ENCODE results near the gene TNIK. TPM values are rescaled to one million over a fixed set of nuclear protein-coding genes. Genes with fewer than 3 reads are reported as not detected.

The TNIK gene
- total RNA-seq, 2 experiments from 2014 or later = 57.6 to 61.7 TPM

GRCh38 chr3:171066206-171066605 lies 394.0 kb downstream of the TNIK start:
- CTCF ChIA-PET = interaction anchor here (1.7 kb wide), 1 partner anchor 15 kb away, joined by 3 read pairs; no protein-coding TSS in a partner anchor
- H3K36me3 Mint-ChIP-seq (ENCODE audit: low read depth) = peaks cover 64% of the 10 kb centered on the region
- peaks cover 2% of the 10 kb centered on the region for H3K4me1 Mint-ChIP-seq
- DNase-seq = no peak
- H3K27ac Mint-ChIP-seq = no peak overlapping the region
- no peaks in the 10 kb centered on the region for H3K27me3 Mint-ChIP-seq
- POLR2A ChIA-PET = no interaction called here
- H3K4me3 Mint-ChIP-seq = no peak overlapping the region
- no peaks in the 10 kb centered on the region for H3K9me3 Mint-ChIP-seq

GRCh38 chr3:171065732-171066131 lies 394.5 kb downstream of the TNIK start:
- Mint-ChIP-seq H3K4me1 (peaks cover 2% of the 10 kb centered on the region), H3K4me3 (no peak overlapping the region), H3K27me3 (no peaks in the 10 kb centered on the region), H3K9me3 (no peaks in the 10 kb centered on the region), H3K27ac (no peak overlapping the region), H3K36me3 (ENCODE audit: low read depth) (peaks cover 62% of the 10 kb centered on the region)
- no peak for DNase-seq
- CTCF ChIA-PET = interaction anchor here (1.7 kb wide), 1 partner anchor 15 kb away, joined by 3 read pairs; no protein-coding TSS in a partner anchor
- POLR2A ChIA-PET = no interaction called here

DNA sequence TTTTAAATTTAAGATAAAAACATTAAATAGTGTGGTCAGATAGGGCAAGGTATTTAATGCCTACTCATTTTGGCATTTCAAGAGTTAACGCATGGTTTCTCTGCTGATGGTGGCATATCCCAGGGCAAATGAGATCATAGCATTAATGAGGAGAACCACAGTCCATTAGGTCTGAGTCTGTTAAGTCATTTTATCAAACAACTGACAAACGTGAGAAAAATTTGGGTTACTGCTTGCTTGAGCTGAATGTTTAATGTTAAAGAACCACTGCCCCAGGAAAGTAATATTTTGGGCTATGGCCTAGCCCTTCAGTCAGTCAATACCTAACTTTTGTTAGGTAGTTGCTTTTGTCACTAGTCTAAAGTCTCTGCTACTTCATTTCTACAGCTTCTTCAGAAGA lies 395.7 kb downstream of the TNIK start:
- POLR2A ChIA-PET = no interaction called here
- Mint-ChIP-seq H3K27me3 (no peaks in the 10 kb centered on the region), H3K4me3 (no peak overlapping the region)

GRCh38 chr3:171061749-171062148 lies 398.5 kb downstream of the TNIK start:
- no peaks in the 10 kb centered on the region for H3K9me3 Mint-ChIP-seq
- POLR2A ChIA-PET = no interaction called here
- H3K27me3 Mint-ChIP-seq = no peaks in the 10 kb centered on the region
- no peak for DNase-seq
- peaks cover 36% of the 10 kb centered on the region for H3K36me3 Mint-ChIP-seq (ENCODE audit: low read depth)
- CTCF ChIA-PET = no interaction called here
- no peak overlapping the region for H3K27ac Mint-ChIP-seq
- no peaks in the 10 kb centered on the region for H3K4me1 Mint-ChIP-seq
- H3K4me3 Mint-ChIP-seq = no peak overlapping the region

More for the DNA sequence above, 395.7 kb downstream of the TNIK start:
- Mint-ChIP-seq H3K9me3 (no peaks in the 10 kb centered on the region), H3K4me1 (peaks cover 2% of the 10 kb centered on the region), H3K27ac (no peak overlapping the region), H3K36me3 (ENCODE audit: low read depth) (peaks cover 49% of the 10 kb centered on the region)
- CTCF ChIA-PET = no interaction called here
- DNase-seq = no peak

- Mint-ChIP-seq H3K27ac (no peak overlapping the region), H3K9me3 (no peaks in the 10 kb centered on the region), H3K4me1 (no peaks in the 10 kb centered on the region), H3K27me3 (no peaks in the 10 kb centered on the region), H3K36me3 (ENCODE audit: low read depth) (peaks cover 23% of the 10 kb centered on the region), H3K4me3 (no peak overlapping the region)
- POLR2A ChIA-PET = no interaction called here
- no peak for DNase-seq
- CTCF ChIA-PET = no interaction called here
Observed at GRCh38 chr3:171059978-171060377, 400.2 kb downstream of the TNIK start.

DNA sequence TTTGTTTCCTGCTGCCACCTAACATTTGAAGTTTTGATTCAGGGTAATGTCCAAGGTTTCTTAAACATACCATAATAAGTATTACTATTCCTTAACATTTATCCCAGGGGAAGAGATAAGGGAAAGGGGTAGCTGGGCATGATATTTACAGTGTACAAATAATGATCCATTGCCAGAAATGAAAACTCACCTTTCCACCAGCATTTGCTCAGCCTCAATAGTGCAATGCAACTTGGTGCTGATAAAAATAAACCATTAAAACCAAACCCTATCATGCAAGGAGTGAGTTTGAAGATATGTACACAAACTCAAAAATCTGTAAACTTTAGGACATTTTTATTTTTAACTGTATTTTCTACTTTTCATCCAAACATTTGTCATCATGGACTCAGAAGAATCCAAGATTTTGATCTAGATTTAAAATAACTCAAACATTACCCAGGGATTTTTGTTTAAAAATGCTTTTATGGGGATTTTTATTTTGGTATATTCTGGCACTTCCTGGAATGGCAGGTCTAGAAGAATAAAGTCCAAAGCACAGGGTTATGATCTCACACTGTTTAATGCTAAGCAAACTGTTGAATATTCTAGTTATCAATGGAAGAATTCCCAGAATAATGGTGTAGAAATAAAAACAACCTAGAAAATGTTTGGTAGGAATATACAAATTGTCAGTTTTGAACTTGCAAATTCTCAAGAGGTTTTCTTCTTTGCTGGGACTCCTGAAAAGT lies 401.2 kb downstream of the TNIK start:
- ChIA-PET CTCF (no interaction called here), POLR2A (no interaction called here)
- Mint-ChIP-seq H3K27me3 (no peaks in the 10 kb centered on the region), H3K27ac (no peak overlapping the region), H3K4me3 (no peak overlapping the region), H3K4me1 (no peaks in the 10 kb centered on the region), H3K36me3 (ENCODE audit: low read depth) (peaks cover 16% of the 10 kb centered on the region), H3K9me3 (no peaks in the 10 kb centered on the region)
- DNase-seq = no peak

DNA sequence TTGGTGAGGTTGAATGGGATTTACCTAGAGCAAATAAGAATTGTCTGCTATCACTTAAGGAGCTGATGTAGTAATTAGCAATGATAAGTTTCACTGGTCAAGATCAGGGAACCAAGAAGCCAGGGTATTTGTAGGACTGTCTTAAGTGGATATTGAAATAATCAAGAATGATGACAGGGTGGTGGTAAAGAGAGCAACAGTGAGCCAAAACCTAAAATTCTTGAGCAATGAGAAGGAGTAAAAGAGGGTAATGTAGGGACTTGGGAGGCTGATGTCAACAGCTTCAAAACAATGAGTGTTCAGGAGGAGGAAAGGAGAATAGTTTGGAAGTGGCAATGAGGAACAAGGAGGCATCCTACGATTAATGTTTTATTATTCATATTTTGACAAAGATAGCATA lies 402.1 kb downstream of the TNIK start:
- H3K9me3 Mint-ChIP-seq = no peaks in the 10 kb centered on the region
- no peak overlapping the region for H3K4me3 Mint-ChIP-seq
- POLR2A ChIA-PET = no interaction called here

GRCh38 chr3:171057072-171057471 lies 403.1 kb downstream of the TNIK start:
- ChIA-PET POLR2A (no interaction called here), CTCF (no interaction called here)
- no peaks in the 10 kb centered on the region for H3K4me1 Mint-ChIP-seq
- peaks cover 2% of the 10 kb centered on the region for H3K36me3 Mint-ChIP-seq (ENCODE audit: low read depth)
- DNase-seq = no peak
- no peaks in the 10 kb centered on the region for H3K27me3 Mint-ChIP-seq
- H3K9me3 Mint-ChIP-seq = no peaks in the 10 kb centered on the region
- H3K27ac Mint-ChIP-seq = no peak overlapping the region
- no peak overlapping the region for H3K4me3 Mint-ChIP-seq

More for the DNA sequence above, 402.1 kb downstream of the TNIK start:
- CTCF ChIA-PET = no interaction called here
- Mint-ChIP-seq H3K27ac (no peak overlapping the region), H3K27me3 (no peaks in the 10 kb centered on the region), H3K36me3 (ENCODE audit: low read depth) (peaks cover 7% of the 10 kb centered on the region), H3K4me1 (no peaks in the 10 kb centered on the region)
- no peak for DNase-seq

DNA sequence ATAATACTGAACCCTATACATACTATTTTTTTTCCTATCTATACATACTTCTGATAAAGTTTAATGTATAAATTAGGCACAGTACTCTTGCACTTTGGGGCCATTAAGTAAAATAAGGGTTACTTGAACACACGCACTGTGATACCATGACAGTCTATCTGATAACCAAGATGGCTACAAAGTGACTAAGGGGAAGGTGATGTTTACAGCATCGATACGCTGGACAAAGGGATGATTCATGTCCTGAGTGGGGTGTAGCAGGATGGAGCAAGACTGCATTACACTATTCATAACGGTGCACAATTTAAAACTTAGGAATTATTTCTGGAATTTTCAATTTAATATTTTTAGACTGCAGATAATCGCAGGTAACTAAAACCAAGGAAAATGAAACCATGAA lies 403.7 kb downstream of the TNIK start:
- POLR2A ChIA-PET = no interaction called here

DNA sequence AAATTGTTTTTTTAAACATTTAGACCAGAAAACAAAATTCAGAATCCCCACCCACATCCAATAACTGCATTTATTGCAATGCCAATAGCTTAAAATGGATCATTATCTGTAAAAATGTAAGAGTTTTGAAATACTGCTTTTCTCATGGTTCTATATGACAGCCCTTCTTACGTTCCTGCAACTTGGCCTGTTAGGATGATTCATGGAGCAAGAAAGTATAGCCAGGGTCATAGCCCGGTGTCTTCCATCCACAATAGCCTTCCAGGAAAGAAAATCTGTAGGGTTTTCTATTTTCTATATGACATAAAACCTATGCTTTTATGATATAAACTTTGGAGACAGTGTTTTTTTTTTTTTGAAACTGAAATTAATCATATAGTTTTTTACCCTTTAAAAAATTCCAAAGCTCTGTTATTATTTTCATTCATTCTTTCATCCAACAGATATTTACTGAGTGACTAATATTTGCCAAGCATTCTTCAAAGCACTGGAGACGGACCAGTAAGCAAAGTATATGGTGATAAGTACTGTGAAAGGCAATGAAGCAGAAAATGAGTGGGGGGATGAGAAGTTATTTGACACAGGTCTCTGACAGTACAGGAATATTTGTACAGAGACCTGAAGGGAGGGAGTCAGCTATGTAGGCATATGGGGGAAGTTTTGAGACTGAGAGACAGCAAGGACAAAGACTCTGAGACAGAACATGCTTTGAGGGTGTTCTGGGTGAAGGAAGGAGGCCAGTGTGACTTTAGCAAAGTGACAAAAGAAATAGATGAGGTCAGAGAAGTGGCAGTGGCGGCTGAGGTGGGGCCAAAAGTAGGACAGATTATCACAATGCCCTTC lies 404.6 kb downstream of the TNIK start:
- ChIA-PET POLR2A (no interaction called here), CTCF (no interaction called here)
- Mint-ChIP-seq H3K9me3 (no peaks in the 10 kb centered on the region), H3K27me3 (no peaks in the 10 kb centered on the region), H3K4me3 (no peak overlapping the region), H3K4me1 (no peaks in the 10 kb centered on the region), H3K27ac (no peak overlapping the region), H3K36me3 (ENCODE audit: low read depth) (no peaks in the 10 kb centered on the region)
- DNase-seq = no peak

More for the DNA sequence above, 403.7 kb downstream of the TNIK start:
- CTCF ChIA-PET = no interaction called here
- Mint-ChIP-seq H3K9me3 (no peaks in the 10 kb centered on the region), H3K4me1 (no peaks in the 10 kb centered on the region), H3K27ac (no peak overlapping the region), H3K27me3 (no peaks in the 10 kb centered on the region), H3K36me3 (ENCODE audit: low read depth) (no peaks in the 10 kb centered on the region), H3K4me3 (no peak overlapping the region)
- DNase-seq = no peak

DNA sequence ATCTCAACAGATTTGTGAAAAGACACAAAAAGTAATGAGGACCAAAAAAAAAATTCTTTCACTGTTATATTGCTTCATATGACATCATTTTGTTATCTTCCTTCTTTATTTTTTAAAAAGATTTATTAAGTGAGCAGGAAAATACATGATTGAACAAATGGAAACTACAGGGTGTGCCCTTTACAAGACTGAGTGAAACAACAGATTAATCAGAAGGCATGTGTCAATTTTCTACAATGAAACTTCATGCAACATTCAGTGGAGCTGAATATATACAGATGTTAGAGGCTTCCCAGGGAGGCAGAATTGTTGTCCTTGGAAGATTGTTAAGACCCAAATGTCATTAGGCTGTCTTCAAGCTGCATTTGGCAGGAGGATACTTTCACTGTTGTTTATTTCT lies 405.3 kb downstream of the TNIK start:
- Mint-ChIP-seq H3K27me3 (no peaks in the 10 kb centered on the region), H3K4me3 (no peak overlapping the region), H3K4me1 (no peaks in the 10 kb centered on the region), H3K27ac (no peak overlapping the region), H3K36me3 (ENCODE audit: low read depth) (no peaks in the 10 kb centered on the region), H3K9me3 (no peaks in the 10 kb centered on the region)
- ChIA-PET CTCF (interaction anchor here (2.0 kb wide), 1 partner anchor 511 kb away, joined by 8 read pairs; no protein-coding TSS in a partner anchor), POLR2A (no interaction called here)
- DNase-seq = no peak

DNA sequence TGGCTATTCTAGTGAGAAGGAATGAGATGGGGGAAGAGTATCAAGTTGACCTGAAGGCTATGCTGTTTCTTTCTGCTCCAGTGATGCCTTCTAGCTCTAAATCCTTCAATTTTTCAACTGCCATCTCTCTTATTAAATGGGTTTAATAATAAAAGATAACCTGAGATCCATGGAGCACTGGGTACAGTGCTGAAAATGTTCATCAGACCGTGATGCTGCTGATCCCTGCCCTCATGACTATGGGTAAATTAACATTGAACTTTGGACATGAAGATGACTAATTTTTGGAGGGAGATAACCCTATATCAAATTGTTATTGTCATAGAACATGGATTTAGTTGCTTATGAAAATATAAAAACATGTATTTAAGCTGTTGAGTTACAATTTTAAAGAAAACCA lies 406.0 kb downstream of the TNIK start:
- Mint-ChIP-seq H3K9me3 (no peaks in the 10 kb centered on the region), H3K4me3 (no peak overlapping the region), H3K27ac (no peak overlapping the region), H3K4me1 (no peaks in the 10 kb centered on the region), H3K27me3 (peaks cover 4% of the 10 kb centered on the region), H3K36me3 (ENCODE audit: low read depth) (no peaks in the 10 kb centered on the region)
- ChIA-PET POLR2A (no interaction called here), CTCF (interaction anchor here (0.5 to 2.0 kb wide), 2 partner anchors 484 to 512 kb away, joined by 5 to 8 read pairs; no protein-coding TSS in a partner anchor)
- DNase-seq = no peak

GRCh38 chr3:171049861-171050444 lies 410.3 kb downstream of the TNIK start:
- Mint-ChIP-seq H3K36me3 (ENCODE audit: low read depth) (no peaks in the 10 kb centered on the region), H3K4me3 (no peak overlapping the region), H3K27ac (no peak overlapping the region), H3K9me3 (no peaks in the 10 kb centered on the region), H3K4me1 (no peaks in the 10 kb centered on the region), H3K27me3 (peaks cover 4% of the 10 kb centered on the region)
- CTCF ChIA-PET = interaction anchor here (0.8 to 3.7 kb wide), 9 partner anchors 17 to 1428 kb away, joined by 3 to 26 read pairs (median 3); no protein-coding TSS in a partner anchor
- peak; percentile 55 for DNase-seq
- POLR2A ChIA-PET = interaction anchor here (1.5 kb wide), 1 partner anchor 516 kb away, joined by 4 read pairs; no protein-coding TSS in a partner anchor

Measured in activated CD4-positive, alpha-beta memory T cell treated with anti-CD3 and anti-CD28 coated beads, Interleukin-2, amount 10 ng/mL, durations not matched to agents 7 days and 5 days (primary cell).